Endothelial cell of umbilical vein (primary cell): Measurements from ENCODE around the gene FGD3. TPM values are rescaled to one million over a fixed set of nuclear protein-coding genes. Genes with fewer than 3 reads are reported as not detected.

ENCODE experiments used
- BruUV-seq: library from RNA; stranded (reverse); fragments of 400-500 nt; replicated peaks from 2 replicates; lab custom pipeline; 2021; lab: Mats Ljungman, UMichigan
- CTCF ChIA-PET: fragments of 300-600, 350-600 bp; sonication (Branson Sonifier 250); formaldehyde crosslinking; loops from one replicate; lab custom pipeline; 2021; ENCODE audit warnings: antibody characterized with exemption, inconsistent platforms; lab: Charles Lee
- POLR2A ChIA-PET: fragments of 300-600, 350-600 bp; sonication (Branson Sonifier 250); formaldehyde crosslinking; loops from one replicate; lab custom pipeline; 2021; ENCODE audit warnings: antibody characterized with exemption, inconsistent platforms; lab: Charles Lee
- DNase-seq: peaks from one replicate; pipeline ENCODE4 v3.0.0-alpha.2; 2011; ENCODE audit warnings: low read depth, low spot score
- FAIRE-seq: peaks from 2 replicates; lab custom pipeline; 2011; peaks lifted over from hg19 to GRCh38; lab: Jason Lieb, UNC
- H2AFZ ChIP-seq: 2 replicates; pipeline ENCODE4 v1.6.0; 2012; ENCODE audit warnings: low read depth, low read length, control low read depth, inconsistent platforms
- H3K27ac ChIP-seq: 2 replicates; pipeline ENCODE4 v1.5.1; 2011; ENCODE audit warnings: low read depth, mild to moderate bottlenecking, control low read depth, low read length, moderate library complexity; ENCODE audit not compliant: insufficient read depth
- H3K27me3 ChIP-seq, 2 experiments: 2 replicates each; pipeline versions ENCODE4 v1.6.0 to v1.6.1; 2011; ENCODE audit warnings: low read length in 2 of 2, mixed read lengths in 1 of 2; ENCODE audit not compliant: control insufficient read depth in 2 of 2, insufficient read depth in 2 of 2
- H3K36me3 ChIP-seq, 2 experiments: 2 replicates in 1 of 2; 3 replicates in 1 of 2; pipeline ENCODE4 v1.5.1; 2011; ENCODE audit warnings: low read length in 2 of 2, mild to moderate bottlenecking in 1 of 2, moderate library complexity in 1 of 2; ENCODE audit not compliant: control insufficient read depth in 2 of 2, insufficient read depth in 2 of 2; ENCODE audit errors: extremely low read depth in 1 of 2
- H3K4me1 ChIP-seq: 3 replicates; pipeline ENCODE4 v1.5.1; 2011; ENCODE audit warnings: mild to moderate bottlenecking, low read length; ENCODE audit not compliant: control insufficient read depth, insufficient read depth; ENCODE audit errors: extremely low read depth
- H3K4me2 ChIP-seq: 2 replicates; pipeline ENCODE4 v1.6.1; 2011; ENCODE audit warnings: low read length, control low read depth, mixed read lengths; ENCODE audit not compliant: insufficient read depth
- H3K4me3 ChIP-seq, 3 experiments: fragments of 200-600 bp in 1 of 3; sonication (generic), shearing (Covaris generic) in 1 of 3; replicated peaks in 1 of 3; 2 replicates each; pipeline ENCODE4 v1.5.1; 2011 to 2016; ENCODE audit warnings: control low read depth in 3 of 3, low read length in 3 of 3, mild to moderate bottlenecking in 2 of 3, inconsistent platforms in 1 of 3, low read depth in 1 of 3, moderate library complexity in 1 of 3; ENCODE audit not compliant: insufficient read depth in 1 of 3
- H3K79me2 ChIP-seq: 2 replicates; pipeline ENCODE4 v1.6.0; 2012; ENCODE audit warnings: low read length, inconsistent platforms; ENCODE audit not compliant: control insufficient read depth, insufficient read depth
- H3K9ac ChIP-seq: replicated peaks from 2 replicates; pipeline ENCODE3; 2011; ENCODE audit warnings: low read length, control low read depth; ENCODE audit not compliant: insufficient read depth; ENCODE audit errors: extremely low read depth
- H3K9me1 ChIP-seq: replicated peaks from 3 replicates; pipeline ENCODE4 v1.6.0; 2011; ENCODE audit warnings: mild to moderate bottlenecking, low read length; ENCODE audit not compliant: control insufficient read depth, insufficient read depth; ENCODE audit errors: extremely low read depth
- H3K9me3 ChIP-seq: replicated peaks from 2 replicates; pipeline ENCODE4 v1.5.1; 2012; ENCODE audit warnings: low read length, inconsistent platforms; ENCODE audit not compliant: control insufficient read depth, insufficient read depth
- H4K20me1 ChIP-seq: replicated peaks from 2 replicates; pipeline ENCODE3; 2011; ENCODE audit warnings: mild to moderate bottlenecking, low read length; ENCODE audit not compliant: control insufficient read depth, insufficient read depth; ENCODE audit errors: extremely low read depth
- CTCF ChIP-seq, 2 donors: IDR thresholded peaks; 1 replicate in 1 of 2; 2 replicates in 1 of 2; pipeline ENCODE4 v1.5.1; 2011; ENCODE audit warnings: low read length in 2 of 2, mild to moderate bottlenecking in 2 of 2, moderate library complexity in 2 of 2, control low read depth in 1 of 2, inconsistent platforms in 1 of 2, low read depth in 1 of 2; ENCODE audit not compliant: insufficient read depth in 1 of 2; ENCODE audit errors: extremely low read depth in 1 of 2
- EZH2 ChIP-seq: IDR thresholded peaks from 2 replicates; pipeline ENCODE4 v1.6.1; 2012; ENCODE audit warnings: borderline replicate concordance, low read depth, mild to moderate bottlenecking, moderate library complexity, low read length, inconsistent platforms; ENCODE audit not compliant: severe bottlenecking
- FOS ChIP-seq: IDR thresholded peaks from 2 replicates; pipeline ENCODE4 v1.6.1; 2011; ENCODE audit warnings: mild to moderate bottlenecking, low read length, moderate library complexity, borderline replicate concordance; ENCODE audit not compliant: insufficient read depth
- GATA2 ChIP-seq: IDR thresholded peaks from 2 replicates; pipeline ENCODE4 v1.7.0; 2011; ENCODE audit warnings: low read depth, mild to moderate bottlenecking, moderate library complexity, mixed read lengths, low read length; ENCODE audit not compliant: insufficient read length, insufficient read depth
- JUN ChIP-seq: IDR thresholded peaks from 2 replicates; pipeline ENCODE4 v1.6.1; 2011; ENCODE audit warnings: borderline replicate concordance, low read depth; ENCODE audit not compliant: insufficient read length, insufficient read depth
- MAX ChIP-seq: IDR thresholded peaks from 2 replicates; pipeline ENCODE4 v1.6.1; 2011; ENCODE audit not compliant: insufficient read depth, insufficient read length
- MYC ChIP-seq: IDR thresholded peaks from one replicate; pipeline ENCODE4 v1.6.1; 2011; ENCODE audit warnings: mild to moderate bottlenecking, low read depth, low read length
- POLR2A ChIP-seq: IDR thresholded peaks from 2 replicates; pipeline ENCODE4 v1.6.1; 2012; ENCODE audit warnings: low read depth, mild to moderate bottlenecking, control low read depth, low read length
- POLR2AphosphoS5 ChIP-seq: IDR thresholded peaks from 2 replicates; pipeline ENCODE4 v1.6.1; 2012; ENCODE audit warnings: low read depth, mild to moderate bottlenecking, control low read depth, low read length, moderate library complexity; ENCODE audit not compliant: insufficient read depth
- dilution Hi-C: fragments of 300-500 bp; cut with MboI; formaldehyde crosslinking; loops from one replicate; pipeline ENCODE4 v1.15.0; 2019; ENCODE audit warnings: low sequenced_read_pairs; ENCODE audit not compliant: extremely low pct_ligation_motif_present
- intact Hi-C: fragments of 100-400 bp; cut with micrococcal nuclease; formaldehyde crosslinking; loops from one replicate; pipeline ENCODE4 v1.10.0; 2022
- polyA plus RNA-seq, 4 experiments: library from polyadenylated mRNA; depleted of rRNA in 3 of 4; stranded (reverse) in 3 of 4; unstranded in 1 of 4; fragments of >200 nt; gene quantifications; 2 replicates each; pipeline versions ENCODE4 v1.2.1 to v1.2.3, GENCODE V29; 2011 to 2012; ENCODE audit warnings: missing spikeins in 1 of 4
- total RNA-seq: library from RNA; stranded (reverse); gene quantifications from 2 replicates; pipeline ENCODE4 v1.2.3, GENCODE V29; 2021

FGD3 gene
- total and polyA plus RNA-seq, 2 donors (not counting 3 experiments of a cell fraction or from before 2014, with no cell fraction given), result not detected

GRCh38 chr9:93036887-93037475 lies 89.7 kb downstream of the FGD3 start:
- Histone ChIP-seq H3K4me1 (no peaks in the 10 kb centered on the region), H3K9me1 (no peaks in the 10 kb centered on the region), H4K20me1 (no peaks in the 10 kb centered on the region), H3K79me2 (no peaks in the 10 kb centered on the region), H3K27ac (no peak overlapping the region), H3K9me3 (no peaks in the 10 kb centered on the region), H3K4me2 (no peak overlapping the region), H3K9ac (no peak overlapping the region), H3K36me3 (no peaks in the 10 kb centered on the region), H2AFZ (no peak overlapping the region), H3K4me3 (no peak overlapping the region), H3K27me3 (no peaks in the 10 kb centered on the region)
- intact Hi-C loops, result no loop called here
- FAIRE-seq (no peak), DNase-seq (no peak)
- ChIA-PET CTCF (interaction anchor here (0.9 kb wide), 1 partner anchor 32 kb away, joined by 3 read pairs; no protein-coding TSS in a partner anchor), POLR2A (no interaction called here)
- no TSS peak for BruUV-seq
- dilution Hi-C loops, result no loop called here
- TF ChIP-seq MAX (no peak), POLR2AphosphoS5 (no peak), FOS (no peak), EZH2 (no peak), POLR2A (no peak), CTCF (IDR thresholded peaks at IDR 0.05; ENCODE audit: extremely low read depth in 1 of 2, insufficient read depth in 1 of 2, low read depth in 1 of 2, low read length in 2 of 2) (no peak), JUN (no peak), MYC (no peak), GATA2 (no peak)
